ENCODE data around the gene TTC29. TPM values are rescaled to one million over a fixed set of nuclear protein-coding genes. Genes with fewer than 3 reads are reported as not detected.

TTC29 gene
- total and polyA plus RNA-seq, 2 donors (not counting 1 experiment from before 2014, with no cell fraction given): not detected

DNA sequence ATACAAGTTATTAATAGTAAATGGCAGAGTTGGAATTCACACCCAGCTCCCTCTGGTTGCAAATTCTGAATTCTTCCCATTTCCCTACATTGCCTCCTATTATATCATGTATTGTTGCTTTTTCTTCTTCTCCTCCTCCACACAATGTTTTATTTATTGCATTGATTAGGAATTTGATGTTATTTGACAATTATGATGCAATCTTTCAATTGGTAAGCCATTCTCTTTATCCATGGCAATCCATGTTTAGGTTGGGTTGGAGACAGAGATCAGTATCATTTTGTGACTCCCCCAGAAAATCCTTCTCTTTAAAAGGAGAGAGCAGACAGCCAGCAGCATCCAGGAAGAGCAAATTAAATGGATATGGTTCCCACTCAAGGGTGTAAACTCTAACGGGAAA is 30.5 kb downstream of the TTC29 start:
- ChIA-PET CTCF (interaction anchor here (2.2 kb wide), 1 partner anchor 572 kb away, joined by 7 read pairs; no protein-coding TSS in a partner anchor), POLR2A (no interaction called here)
- Histone ChIP-seq H3K27me3 (replicated peaks in 1 of 4; ENCODE audit: control extremely low read depth in 1 of 4, control insufficient read depth in 3 of 4, insufficient read depth in 4 of 4, low read length in 3 of 4) (peaks cover 0 to 2% (median 0%) of the 10 kb centered on the region in 4 experiments), H3K9me3 (ENCODE audit: control extremely low read depth in 1 of 3, control insufficient read depth in 2 of 3, insufficient read depth in 1 of 3, low read length in 2 of 3) (no peaks in the 10 kb centered on the region), H3K4me2 (replicated peaks; ENCODE audit: low read depth, low read length, poor library complexity, severe bottlenecking) (no peak overlapping the region), H4K20me1 (ENCODE audit: control insufficient read depth, insufficient read depth, low read length, poor library complexity, severe bottlenecking) (no peaks in the 10 kb centered on the region), H3K27ac (ENCODE audit: low read length in 2 of 2) (no peak overlapping the region), H3K79me2 (ENCODE audit: control insufficient read depth, insufficient read depth, low read length) (no peaks in the 10 kb centered on the region), H3K4me1 (ENCODE audit: control insufficient read depth in 2 of 2, insufficient read depth in 2 of 2, low read length in 2 of 2) (no peaks in the 10 kb centered on the region), H3K4me3 (ENCODE audit: control extremely low read depth in 1 of 5, extremely low read depth in 1 of 5, insufficient read depth in 1 of 5, low read depth in 2 of 5, low read length in 4 of 5) (no peak overlapping the region), H3K9ac (ENCODE audit: low read length) (no peak overlapping the region), H2AFZ (ENCODE audit: insufficient read depth, low read depth, low read length, poor library complexity, severe bottlenecking) (no peak overlapping the region), H3K36me3 (replicated peaks in 1 of 2; ENCODE audit: control extremely low read depth in 1 of 2, control insufficient read depth in 1 of 2, extremely low read depth in 1 of 2, insufficient read depth in 2 of 2, low read length in 1 of 2) (no peaks in the 10 kb centered on the region)
- no peak overlapping the region for H3K4me3 Mint-ChIP-seq
- TF ChIP-seq, protein P1, sequence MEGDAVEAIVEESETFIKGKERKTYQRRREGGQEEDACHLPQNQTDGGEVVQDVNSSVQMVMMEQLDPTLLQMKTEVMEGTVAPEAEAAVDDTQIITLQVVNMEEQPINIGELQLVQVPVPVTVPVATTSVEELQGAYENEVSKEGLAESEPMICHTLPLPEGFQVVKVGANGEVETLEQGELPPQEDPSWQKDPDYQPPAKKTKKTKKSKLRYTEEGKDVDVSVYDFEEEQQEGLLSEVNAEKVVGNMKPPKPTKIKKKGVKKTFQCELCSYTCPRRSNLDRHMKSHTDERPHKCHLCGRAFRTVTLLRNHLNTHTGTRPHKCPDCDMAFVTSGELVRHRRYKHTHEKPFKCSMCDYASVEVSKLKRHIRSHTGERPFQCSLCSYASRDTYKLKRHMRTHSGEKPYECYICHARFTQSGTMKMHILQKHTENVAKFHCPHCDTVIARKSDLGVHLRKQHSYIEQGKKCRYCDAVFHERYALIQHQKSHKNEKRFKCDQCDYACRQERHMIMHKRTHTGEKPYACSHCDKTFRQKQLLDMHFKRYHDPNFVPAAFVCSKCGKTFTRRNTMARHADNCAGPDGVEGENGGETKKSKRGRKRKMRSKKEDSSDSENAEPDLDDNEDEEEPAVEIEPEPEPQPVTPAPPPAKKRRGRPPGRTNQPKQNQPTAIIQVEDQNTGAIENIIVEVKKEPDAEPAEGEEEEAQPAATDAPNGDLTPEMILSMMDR (IDR thresholded peaks at IDR 0.05): no peak
- TF ChIP-seq EZH2 (IDR thresholded peaks at IDR 0.05; ENCODE audit: borderline replicate concordance, insufficient read depth, low read depth, low read length, poor library complexity, severe bottlenecking): no peak
- H3K27ac Mint-ChIP-seq: no peak overlapping the region
- no peak for ATAC-seq (ENCODE audit: low read depth)
- H3K9me3 Mint-ChIP-seq (ENCODE audit: insufficient read depth): no peaks in the 10 kb centered on the region
- peaks cover 12% of the 10 kb centered on the region for H3K27me3 Mint-ChIP-seq
- no peak for DNase-seq
- intact Hi-C loops (cut with micrococcal nuclease): no loop called here
- H3K4me1 Mint-ChIP-seq: no peaks in the 10 kb centered on the region
- WGBS (ENCODE audit: insufficient coverage): no CpG with 5 or more reads among the region's 1 CpG

DNA sequence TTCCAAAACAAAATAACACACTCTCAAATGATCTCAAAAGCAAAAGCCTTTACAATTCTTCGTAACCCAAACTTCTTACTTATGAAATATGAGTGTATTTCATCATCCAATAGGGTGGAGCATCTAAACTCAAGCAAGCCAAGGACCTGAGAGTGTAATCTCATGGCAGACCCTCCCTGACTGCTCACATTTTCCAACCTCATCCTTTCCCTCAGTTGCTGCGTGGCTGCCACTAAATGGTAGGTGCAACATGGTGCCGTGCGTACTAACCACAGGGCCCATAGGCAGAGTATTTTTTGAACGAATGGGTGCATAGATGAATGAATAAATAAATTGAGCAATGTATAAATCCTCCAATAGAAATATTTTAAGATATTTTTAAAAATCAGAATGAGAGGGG is 45.4 kb downstream of the TTC29 start:
- Mint-ChIP-seq H3K27ac (no peak overlapping the region), H3K27me3 (peaks cover 12% of the 10 kb centered on the region), H3K4me3 (no peak overlapping the region), H3K9me3 (ENCODE audit: insufficient read depth) (no peaks in the 10 kb centered on the region), H3K4me1 (no peaks in the 10 kb centered on the region)
- Histone ChIP-seq H2AFZ (ENCODE audit: insufficient read depth, low read depth, low read length, poor library complexity, severe bottlenecking) (no peak overlapping the region), H4K20me1 (ENCODE audit: control insufficient read depth, insufficient read depth, low read length, poor library complexity, severe bottlenecking) (no peaks in the 10 kb centered on the region), H3K27me3 (replicated peaks in 1 of 4; ENCODE audit: control extremely low read depth in 1 of 4, control insufficient read depth in 3 of 4, insufficient read depth in 4 of 4, low read length in 3 of 4) (no peaks in the 10 kb centered on the region), H3K79me2 (ENCODE audit: control insufficient read depth, insufficient read depth, low read length) (no peaks in the 10 kb centered on the region), H3K4me3 (ENCODE audit: control extremely low read depth in 1 of 5, extremely low read depth in 1 of 5, insufficient read depth in 1 of 5, low read depth in 2 of 5, low read length in 4 of 5) (no peak overlapping the region), H3K36me3 (replicated peaks in 1 of 2; ENCODE audit: control extremely low read depth in 1 of 2, control insufficient read depth in 1 of 2, extremely low read depth in 1 of 2, insufficient read depth in 2 of 2, low read length in 1 of 2) (no peaks in the 10 kb centered on the region), H3K4me2 (replicated peaks; ENCODE audit: low read depth, low read length, poor library complexity, severe bottlenecking) (no peak overlapping the region), H3K4me1 (ENCODE audit: control insufficient read depth in 2 of 2, insufficient read depth in 2 of 2, low read length in 2 of 2) (no peaks in the 10 kb centered on the region), H3K9ac (ENCODE audit: low read length) (no peak overlapping the region), H3K9me3 (ENCODE audit: control extremely low read depth in 1 of 3, control insufficient read depth in 2 of 3, insufficient read depth in 1 of 3, low read length in 2 of 3) (no peaks in the 10 kb centered on the region), H3K27ac (ENCODE audit: low read length in 2 of 2) (no peak overlapping the region)
- ATAC-seq (ENCODE audit: low read depth) (no peak), DNase-seq (no peak)
- POLR2A ChIA-PET: no interaction called here
- CTCF ChIA-PET: no interaction called here
- intact Hi-C loops (cut with micrococcal nuclease): no loop called here
- TF ChIP-seq EZH2 (IDR thresholded peaks at IDR 0.05; ENCODE audit: borderline replicate concordance, insufficient read depth, low read depth, low read length, poor library complexity, severe bottlenecking): no peak
- TF ChIP-seq, protein P1 (IDR thresholded peaks at IDR 0.05): no peak
- WGBS (ENCODE audit: insufficient coverage): no CpG with 5 or more reads among the region's 5 CpGs
